Measurements from ENCODE around the gene GUCY1A1.

GUCY1A1 gene

GRCh38 chr4:155745984-155746383, 79.3 kb downstream of the GUCY1A1 start:
- DNase-seq, result no peak

DNA sequence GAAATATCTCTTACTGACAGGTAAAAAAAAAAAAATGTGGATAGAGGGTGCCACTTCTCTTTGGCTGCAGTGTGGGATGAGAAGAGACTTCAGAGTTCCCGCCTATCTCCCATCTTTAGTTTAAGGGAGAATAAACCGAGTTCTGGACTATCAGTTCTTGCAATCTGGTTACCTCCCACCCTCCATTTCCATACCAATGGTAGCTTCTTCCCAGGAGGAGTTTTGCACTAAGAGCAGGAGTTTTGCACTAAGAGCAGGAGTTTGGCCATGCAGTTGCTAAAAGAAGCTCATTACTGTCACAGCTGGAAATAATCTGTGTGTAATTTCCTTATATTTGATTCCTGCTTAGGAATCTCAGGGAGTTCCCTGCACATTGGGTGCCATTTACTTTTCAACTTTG, 81.4 kb downstream of the GUCY1A1 start:
- DNase-seq, result no peak

DNA sequence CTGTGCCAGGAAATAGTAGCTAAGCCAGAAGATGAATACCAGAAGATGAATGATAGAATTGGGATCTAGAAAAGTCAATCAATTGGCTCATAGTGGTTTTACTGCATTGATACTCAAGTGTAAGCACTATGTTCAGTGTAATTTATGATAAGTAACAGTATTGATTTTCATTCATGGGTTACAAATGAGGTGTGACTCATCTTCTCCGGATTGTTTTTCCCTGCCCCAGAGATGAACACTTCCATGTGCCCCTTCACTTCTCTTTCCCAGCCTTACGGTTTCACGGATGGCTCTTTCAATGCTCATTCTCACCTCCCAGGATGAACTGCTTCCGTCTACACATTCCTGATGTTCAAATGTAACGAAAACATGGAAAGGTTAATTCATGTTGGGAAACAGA, 82.4 kb downstream of the GUCY1A1 start:
- no peak for DNase-seq

DNA sequence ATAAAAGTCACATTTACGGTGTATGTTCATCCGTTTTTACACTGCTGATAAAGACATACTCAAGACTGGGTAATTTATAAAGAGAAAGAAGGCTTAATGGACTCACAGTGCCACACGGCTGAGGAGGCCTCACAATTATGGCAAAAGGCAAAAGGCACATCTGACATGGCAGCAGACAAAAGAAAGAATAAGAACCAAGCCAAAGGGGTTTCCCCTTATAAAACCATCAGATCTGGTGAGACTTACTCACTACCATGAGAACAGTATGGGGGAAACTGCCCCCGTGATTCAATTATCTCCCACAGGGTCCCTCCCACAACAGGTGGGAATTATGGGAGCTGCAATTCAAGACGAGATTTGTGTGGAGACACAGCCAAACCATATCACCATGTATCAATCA, 84.9 kb downstream of the GUCY1A1 start:
- DNase-seq, result no peak

DNA sequence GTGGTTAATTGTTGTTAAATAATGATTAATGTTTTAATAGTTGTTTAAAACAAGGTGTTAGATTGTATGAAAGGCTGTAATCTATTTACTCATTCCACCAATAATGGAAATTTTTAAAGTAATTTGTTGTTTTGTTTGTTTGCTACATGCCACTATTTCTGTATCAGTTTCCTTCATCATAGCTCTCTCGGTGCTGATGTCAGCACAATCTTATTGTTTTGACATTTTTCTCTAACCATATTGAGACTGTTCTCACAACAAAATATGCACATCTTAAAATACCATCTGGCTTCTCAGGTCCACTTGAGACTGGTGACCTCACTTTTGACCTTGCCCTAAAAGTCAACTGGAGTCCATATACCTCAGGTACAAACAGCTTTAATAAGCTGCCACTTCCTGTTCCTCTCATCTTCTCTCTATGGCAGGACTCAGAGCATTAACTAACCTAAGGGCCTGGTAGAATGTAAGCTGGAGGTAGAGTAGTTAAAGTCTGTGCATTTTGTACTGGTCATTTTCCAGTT, 91.2 kb downstream of the GUCY1A1 start:
- DNase-seq, result no peak

GRCh38 chr4:155758481-155759371, 92.1 kb downstream of the GUCY1A1 start, which contains the start of gene GUCY1B1:
Gene GUCY1B1 (plus strand): TSS chr4:155759021. CDS start chr4:155759141, 120 bp downstream.
- DNase-seq, result peak; percentile 97

GRCh38 chr4:155759372-155760252, 93.0 kb downstream of the GUCY1A1 start:
- DNase-seq, result no peak

GRCh38 chr4:155761047-155761446, 94.4 kb downstream of the GUCY1A1 start:
- no peak for DNase-seq

- no peak for DNase-seq
These were observed 95.3 kb downstream of the GUCY1A1 start for GRCh38 chr4:155761916-155762315.

DNA sequence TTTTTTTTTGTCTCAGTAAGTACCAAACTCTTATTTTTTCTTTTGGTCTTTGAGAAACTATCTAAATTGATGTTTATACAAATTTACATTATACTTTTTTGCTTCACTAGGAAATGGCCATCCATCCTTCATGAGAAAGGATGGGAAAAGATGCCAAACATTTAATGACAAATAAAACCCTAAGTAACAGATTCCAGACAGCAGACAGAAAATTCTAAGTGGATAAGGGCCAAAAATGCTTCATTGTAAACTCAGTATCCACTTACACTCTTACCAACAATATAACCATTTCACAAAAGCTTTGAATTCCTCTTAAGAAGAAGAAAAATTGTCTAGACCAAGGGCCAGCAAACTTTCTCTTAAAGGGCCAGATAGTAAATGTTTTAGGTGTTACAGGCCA, 95.7 kb downstream of the GUCY1A1 start:
- DNase-seq, result no peak

GRCh38 chr4:155763551-155763950, 96.9 kb downstream of the GUCY1A1 start:
- DNase-seq, result no peak

- no peak for DNase-seq
These were observed 98.5 kb downstream of the GUCY1A1 start for GRCh38 chr4:155765149-155765548.

GRCh38 chr4:155766622-155767021, 100.0 kb downstream of the GUCY1A1 start:
- DNase-seq, result no peak

- no peak for DNase-seq
These were observed 101.7 kb downstream of the GUCY1A1 start for GRCh38 chr4:155768370-155768769.

DNA sequence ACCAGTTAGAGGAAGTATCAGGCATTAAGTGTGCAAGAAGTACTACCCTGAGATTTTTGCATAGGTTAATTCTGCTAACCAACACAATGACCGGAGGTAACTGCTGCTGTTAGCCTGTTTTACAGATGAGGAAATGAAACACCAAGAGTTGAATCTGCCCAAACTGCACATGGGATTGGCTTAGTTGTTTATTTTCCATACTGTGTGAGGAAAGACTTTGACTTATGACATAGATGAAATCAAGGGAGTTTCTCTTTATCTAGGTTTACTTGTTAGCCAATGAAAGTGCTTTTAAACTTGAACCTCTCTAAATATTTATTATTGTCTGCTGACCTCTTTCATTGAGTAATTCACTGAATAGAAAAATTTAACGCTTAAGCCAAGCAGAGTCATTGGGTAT, 102.4 kb downstream of the GUCY1A1 start:
- no peak for DNase-seq

- no peak for DNase-seq
These were observed 106.0 kb downstream of the GUCY1A1 start for GRCh38 chr4:155772459-155773195.

GRCh38 chr4:155773196-155773800, 106.7 kb downstream of the GUCY1A1 start:
- no peak for DNase-seq

DNA sequence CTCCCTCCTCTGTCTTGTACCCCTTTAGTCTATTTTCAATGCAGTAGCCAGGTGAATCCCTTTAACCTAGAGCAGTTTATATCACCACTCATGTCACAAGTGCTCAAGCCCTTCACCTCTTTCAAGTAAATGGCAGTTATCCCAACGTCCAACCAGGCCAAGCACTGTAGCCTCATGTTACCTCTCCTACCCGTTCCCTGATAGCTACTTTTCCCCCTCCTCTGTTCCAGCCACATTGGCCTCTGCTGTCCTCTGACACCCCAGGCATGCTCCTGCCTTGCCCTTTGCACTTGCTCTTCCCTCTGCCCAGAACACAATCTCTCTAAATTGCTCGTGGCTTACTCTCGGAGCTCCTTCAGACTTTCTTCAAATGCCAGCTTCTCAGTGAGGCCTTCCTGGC, 107.4 kb downstream of the GUCY1A1 start:
- no peak for DNase-seq

DNA sequence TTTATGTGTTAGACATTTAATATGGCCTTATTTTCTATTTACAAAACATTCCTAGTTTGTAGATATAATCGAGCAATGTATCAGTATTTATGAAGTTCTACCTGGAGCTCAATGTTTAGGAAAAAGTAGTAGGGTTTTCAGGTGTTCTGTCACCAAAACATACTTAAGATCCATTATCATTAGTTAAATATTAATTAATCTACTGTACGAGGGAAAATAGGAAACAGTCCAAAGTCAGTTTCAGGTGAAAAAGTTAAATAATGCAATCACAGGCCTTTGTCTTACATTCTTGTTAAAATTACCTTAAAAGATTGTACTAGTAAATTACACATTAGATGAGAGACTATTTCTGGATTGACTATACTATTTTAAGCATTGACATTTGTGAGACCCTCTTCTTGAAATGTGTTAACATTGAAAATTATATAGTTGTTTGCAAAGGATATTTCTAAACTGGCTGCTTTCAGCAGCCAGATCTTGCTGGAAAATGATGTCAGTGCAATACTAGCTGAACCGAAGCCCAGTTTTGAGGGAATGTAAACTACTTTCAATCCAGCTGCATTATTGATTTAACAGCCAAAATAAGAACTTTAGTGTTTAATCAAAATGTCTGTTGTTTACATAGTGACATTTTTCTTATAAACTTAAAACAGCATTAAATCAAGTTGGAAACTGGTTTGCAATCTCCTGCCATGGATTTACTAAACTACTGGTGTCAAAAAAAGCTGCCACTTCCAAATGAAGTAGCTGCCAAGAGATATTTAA, 111.5 kb downstream of the GUCY1A1 start:
- no peak for DNase-seq

DNA sequence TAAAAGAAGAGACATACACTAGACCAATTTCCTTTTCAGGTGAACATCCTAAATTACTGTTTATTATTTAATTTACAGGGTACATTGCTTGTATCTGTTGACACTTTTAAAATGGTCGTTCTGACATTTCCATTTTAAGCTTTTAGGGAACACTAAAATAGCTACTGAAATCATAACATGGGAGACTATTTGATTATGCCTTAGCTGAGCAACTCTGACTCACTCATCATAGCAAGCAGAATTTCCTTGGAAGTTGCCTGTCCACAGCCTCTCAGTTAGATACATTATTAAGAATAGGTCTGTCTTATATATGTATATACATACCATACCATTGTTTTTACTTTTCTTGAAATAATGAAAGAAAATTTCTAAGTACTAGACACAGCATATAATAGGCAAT, 114.1 kb downstream of the GUCY1A1 start:
- DNase-seq, result no peak

GRCh38 chr4:155781249-155781831, 114.7 kb downstream of the GUCY1A1 start:
- no peak for DNase-seq

All from GDM1 (cell line).